HepG2 (cell line): ENCODE data around the gene GHRH. TPM values are rescaled to one million over a fixed set of nuclear protein-coding genes. Genes with fewer than 3 reads are reported as not detected.

Experiments
- CBX5 ChIP-seq: sonication (generic); formaldehyde crosslinking; IDR thresholded peaks from 2 replicates; pipeline ENCODE4 v1.4.0; 2020; ENCODE audit warnings: missing genetic modification reagents, borderline replicate concordance
- DR1 ChIP-seq: sonication (generic); formaldehyde crosslinking; IDR thresholded peaks from 2 replicates; pipeline ENCODE4 v1.8.0; 2021; ENCODE audit warnings: mild to moderate bottlenecking, missing genetic modification reagents, inconsistent platforms
- HDAC6 ChIP-seq: fragments of 200-600 bp; sonication (generic); IDR thresholded peaks from 2 replicates; pipeline ENCODE4 v1.7.0; 2017; ENCODE audit warnings: mild to moderate bottlenecking, antibody characterized with exemption, low read length, low read depth
- KLF12 ChIP-seq: sonication (generic); formaldehyde crosslinking; IDR thresholded peaks from 2 replicates; pipeline ENCODE4 v1.4.0; 2020; ENCODE audit warnings: missing genetic modification reagents, borderline replicate concordance
- MATR3 ChIP-seq: sonication (generic); formaldehyde crosslinking; IDR thresholded peaks from 2 replicates; pipeline ENCODE4 v1.4.0; 2020; ENCODE audit warnings: missing genetic modification reagents
- NFE2L1 ChIP-seq: sonication (generic); formaldehyde crosslinking; IDR thresholded peaks from 2 replicates; pipeline ENCODE4 v1.4.0; 2020; ENCODE audit warnings: missing genetic modification reagents, mild to moderate bottlenecking, borderline replicate concordance
- PHB2 ChIP-seq: fragments of 450-650 bp; IDR thresholded peaks from 2 replicates; pipeline ENCODE4 v1.6.1; 2018; ENCODE audit not compliant: partially characterized antibody
- SMAD1 ChIP-seq: sonication (generic); formaldehyde crosslinking; IDR thresholded peaks from 2 replicates; pipeline ENCODE4 v1.4.0; 2020; ENCODE audit warnings: missing genetic modification reagents, low read depth, mild to moderate bottlenecking, borderline replicate concordance
- SMARCE1 ChIP-seq: fragments of 450-650 bp; IDR thresholded peaks from 2 replicates; pipeline ENCODE4 v1.6.1; 2017; ENCODE audit warnings: borderline replicate concordance
- TEAD2 ChIP-seq: sonication (generic); formaldehyde crosslinking; IDR thresholded peaks from 2 replicates; pipeline ENCODE4 v1.9.0; 2021; ENCODE audit warnings: missing genetic modification reagents
- THAP11 ChIP-seq: IDR thresholded peaks from 2 replicates; pipeline ENCODE4 v1.6.1; 2016; ENCODE audit warnings: missing biosample characterization, missing genetic modification reagents
- TOPORS ChIP-seq: sonication (generic); formaldehyde crosslinking; IDR thresholded peaks from 2 replicates; pipeline ENCODE4 v1.8.0; 2023; ENCODE audit warnings: mild to moderate bottlenecking, missing genetic modification reagents
- XBP1 ChIP-seq: sonication (generic); formaldehyde crosslinking; IDR thresholded peaks from 2 replicates; pipeline ENCODE4 v1.5.0; 2020; ENCODE audit warnings: missing genetic modification reagents
- ZNF256 ChIP-seq: sonication (generic); formaldehyde crosslinking; conservative IDR thresholded peaks from 2 replicates; pipeline ENCODE4 v1.4.0; 2020; ENCODE audit warnings: missing genetic modification reagents
- ZNF337 ChIP-seq: sonication (generic); formaldehyde crosslinking; IDR thresholded peaks from 2 replicates; pipeline ENCODE4 v1.5.1; 2020; ENCODE audit warnings: missing genetic modification reagents, low read depth, mild to moderate bottlenecking, borderline replicate concordance
- ZNF501 ChIP-seq: sonication (generic); formaldehyde crosslinking; IDR thresholded peaks from 2 replicates; pipeline ENCODE4 v1.5.1; 2020; ENCODE audit warnings: mild to moderate bottlenecking, moderate library complexity, missing genetic modification reagents
- ZNF557 ChIP-seq: sonication (generic); formaldehyde crosslinking; IDR thresholded peaks from 2 replicates; pipeline ENCODE4 v1.4.0; 2020; ENCODE audit warnings: missing genetic modification reagents
- ZNF605 ChIP-seq: sonication (generic); formaldehyde crosslinking; IDR thresholded peaks from 2 replicates; pipeline ENCODE4 v1.8.0; 2022; ENCODE audit warnings: mild to moderate bottlenecking, missing genetic modification reagents
- ZNF607 ChIP-seq: sonication (generic); formaldehyde crosslinking; IDR thresholded peaks from 2 replicates; pipeline ENCODE4 v1.5.1; 2020; ENCODE audit warnings: missing genetic modification reagents, mild to moderate bottlenecking, borderline replicate concordance
- ZNF737 ChIP-seq: sonication (generic); formaldehyde crosslinking; IDR thresholded peaks from 2 replicates; pipeline ENCODE4 v1.5.0; 2020; ENCODE audit warnings: missing genetic modification reagents, mild to moderate bottlenecking, borderline replicate concordance
- polyA plus RNA-seq, 8 experiments: library from polyadenylated mRNA; depleted of rRNA in 3 of 8; stranded (reverse) in 7 of 8; unstranded in 1 of 8; fragments of >200 nt; fragmentation: Illumina TruSeq in 4 of 8; extraction: Trizol in 4 of 8; gene quantifications; 2 replicates each; pipeline versions ENCODE4 v1.2.1 to v1.2.3, GENCODE V29; 2011 to 2016; ENCODE audit warnings: low read depth in 4 of 8, missing spikeins in 1 of 8, mixed read lengths in 1 of 8; ENCODE audit not compliant: insufficient read depth in 1 of 8
- total RNA-seq, 5 experiments: library from RNA; depleted of rRNA; stranded (reverse); fragments of >200 nt; fragmentation: Illumina TruSeq; extraction: Trizol; gene quantifications; 2 replicates each; pipeline ENCODE4 v1.2.3, GENCODE V29; 2016; ENCODE audit warnings: low read depth in 1 of 5
- TF ChIP-seq, protein P1 (sequence below), 2 experiments: IDR thresholded peaks; 2 replicates each; pipeline ENCODE4 v1.6.1; 2011 to 2012; ENCODE audit warnings: low read length in 2 of 2, borderline replicate concordance in 1 of 2, low read depth in 1 of 2, mild to moderate bottlenecking in 1 of 2, moderate library complexity in 1 of 2
- TF ChIP-seq, protein P2 (sequence below): sonication (generic); formaldehyde crosslinking; IDR thresholded peaks from 2 replicates; pipeline ENCODE4 v1.4.0; 2020; ENCODE audit warnings: missing genetic modification reagents
- TF ChIP-seq, protein P3 (sequence below): sonication (generic); formaldehyde crosslinking; IDR thresholded peaks from 2 replicates; pipeline ENCODE4 v1.4.0; 2020; ENCODE audit warnings: mild to moderate bottlenecking, missing genetic modification reagents

The GHRH gene
- total and polyA plus RNA-seq, 2 of the 13 experiments (the other 11 are each of a cell fraction or from before 2014, with no cell fraction given) = not detected

DNA sequence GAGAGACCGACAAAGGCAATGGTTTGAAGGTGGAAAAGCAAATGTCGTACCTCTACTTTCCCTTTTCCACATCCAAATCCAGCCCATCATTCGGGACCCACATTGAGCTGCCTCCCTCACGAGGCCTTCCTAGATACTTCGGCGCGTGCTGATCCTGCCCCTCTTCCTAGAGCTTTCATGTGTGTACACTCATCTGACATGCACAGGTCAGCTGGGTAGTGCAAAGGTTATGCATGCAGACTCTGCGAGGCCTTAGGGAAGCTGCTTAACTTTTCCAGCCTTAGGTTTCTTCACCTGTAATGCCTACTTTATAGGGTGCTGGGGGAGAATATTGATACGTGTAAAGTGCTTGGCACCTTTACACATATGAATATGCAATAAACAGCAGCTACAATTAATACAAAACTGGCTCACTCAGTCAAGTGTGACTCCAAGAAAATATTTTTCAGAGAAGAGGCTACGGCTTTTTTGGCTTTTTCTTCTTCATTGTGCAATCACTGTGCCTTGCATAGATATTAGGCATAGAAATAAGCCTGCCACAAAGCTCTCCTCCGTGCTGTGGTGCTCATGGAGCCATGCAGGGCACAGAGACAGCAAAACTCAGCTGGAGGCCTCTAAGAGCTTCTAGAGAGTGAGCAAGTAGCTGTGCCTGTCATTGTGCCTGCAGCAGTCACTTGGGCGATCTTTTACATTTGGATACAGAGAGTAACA is 24.2 kb upstream of the GHRH start (continued):
- TF ChIP-seq, protein P1, sequence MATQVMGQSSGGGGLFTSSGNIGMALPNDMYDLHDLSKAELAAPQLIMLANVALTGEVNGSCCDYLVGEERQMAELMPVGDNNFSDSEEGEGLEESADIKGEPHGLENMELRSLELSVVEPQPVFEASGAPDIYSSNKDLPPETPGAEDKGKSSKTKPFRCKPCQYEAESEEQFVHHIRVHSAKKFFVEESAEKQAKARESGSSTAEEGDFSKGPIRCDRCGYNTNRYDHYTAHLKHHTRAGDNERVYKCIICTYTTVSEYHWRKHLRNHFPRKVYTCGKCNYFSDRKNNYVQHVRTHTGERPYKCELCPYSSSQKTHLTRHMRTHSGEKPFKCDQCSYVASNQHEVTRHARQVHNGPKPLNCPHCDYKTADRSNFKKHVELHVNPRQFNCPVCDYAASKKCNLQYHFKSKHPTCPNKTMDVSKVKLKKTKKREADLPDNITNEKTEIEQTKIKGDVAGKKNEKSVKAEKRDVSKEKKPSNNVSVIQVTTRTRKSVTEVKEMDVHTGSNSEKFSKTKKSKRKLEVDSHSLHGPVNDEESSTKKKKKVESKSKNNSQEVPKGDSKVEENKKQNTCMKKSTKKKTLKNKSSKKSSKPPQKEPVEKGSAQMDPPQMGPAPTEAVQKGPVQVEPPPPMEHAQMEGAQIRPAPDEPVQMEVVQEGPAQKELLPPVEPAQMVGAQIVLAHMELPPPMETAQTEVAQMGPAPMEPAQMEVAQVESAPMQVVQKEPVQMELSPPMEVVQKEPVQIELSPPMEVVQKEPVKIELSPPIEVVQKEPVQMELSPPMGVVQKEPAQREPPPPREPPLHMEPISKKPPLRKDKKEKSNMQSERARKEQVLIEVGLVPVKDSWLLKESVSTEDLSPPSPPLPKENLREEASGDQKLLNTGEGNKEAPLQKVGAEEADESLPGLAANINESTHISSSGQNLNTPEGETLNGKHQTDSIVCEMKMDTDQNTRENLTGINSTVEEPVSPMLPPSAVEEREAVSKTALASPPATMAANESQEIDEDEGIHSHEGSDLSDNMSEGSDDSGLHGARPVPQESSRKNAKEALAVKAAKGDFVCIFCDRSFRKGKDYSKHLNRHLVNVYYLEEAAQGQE (IDR thresholded peaks at IDR 0.05; ENCODE audit: borderline replicate concordance in 1 of 2, low read depth in 1 of 2, low read length in 2 of 2) = peak in 1 of 2 experiments; percentile 44; a peak in 1 of 4 replicates
- no peak for TF ChIP-seq SMARCE1
- TF ChIP-seq ZNF737 (CRISPR knock-in tag) = no peak
- no peak for TF ChIP-seq XBP1 (CRISPR knock-in tag)
- TF ChIP-seq, protein P2, sequence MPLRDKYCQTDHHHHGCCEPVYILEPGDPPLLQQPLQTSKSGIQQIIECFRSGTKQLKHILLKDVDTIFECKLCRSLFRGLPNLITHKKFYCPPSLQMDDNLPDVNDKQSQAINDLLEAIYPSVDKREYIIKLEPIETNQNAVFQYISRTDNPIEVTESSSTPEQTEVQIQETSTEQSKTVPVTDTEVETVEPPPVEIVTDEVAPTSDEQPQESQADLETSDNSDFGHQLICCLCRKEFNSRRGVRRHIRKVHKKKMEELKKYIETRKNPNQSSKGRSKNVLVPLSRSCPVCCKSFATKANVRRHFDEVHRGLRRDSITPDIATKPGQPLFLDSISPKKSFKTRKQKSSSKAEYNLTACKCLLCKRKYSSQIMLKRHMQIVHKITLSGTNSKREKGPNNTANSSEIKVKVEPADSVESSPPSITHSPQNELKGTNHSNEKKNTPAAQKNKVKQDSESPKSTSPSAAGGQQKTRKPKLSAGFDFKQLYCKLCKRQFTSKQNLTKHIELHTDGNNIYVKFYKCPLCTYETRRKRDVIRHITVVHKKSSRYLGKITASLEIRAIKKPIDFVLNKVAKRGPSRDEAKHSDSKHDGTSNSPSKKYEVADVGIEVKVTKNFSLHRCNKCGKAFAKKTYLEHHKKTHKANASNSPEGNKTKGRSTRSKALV (CRISPR knock-in tag) = peak; percentile 48; the same call in 1 of the 2 replicates
- no peak for TF ChIP-seq SMAD1 (CRISPR knock-in tag)
- 0 out of 2 replicates have a peak, but pooled peaks have one; percentile 18 for TF ChIP-seq ZNF607 (CRISPR knock-in tag)
- 0 out of 2 replicates have a peak, but pooled peaks have one; percentile 21 for TF ChIP-seq ZNF605 (CRISPR knock-in tag)
- no peak for TF ChIP-seq MATR3
- peak; percentile 71; the same call in 1 of the 2 replicates for TF ChIP-seq TOPORS (CRISPR knock-in tag)
- TF ChIP-seq ZNF256 (CRISPR knock-in tag) = no peak
- peak; percentile 80; the same call in 1 of the 2 replicates for TF ChIP-seq ZNF557 (CRISPR knock-in tag)
- TF ChIP-seq PHB2 = no peak
- TF ChIP-seq DR1 (CRISPR knock-in tag) = no peak
- TF ChIP-seq, protein P3, sequence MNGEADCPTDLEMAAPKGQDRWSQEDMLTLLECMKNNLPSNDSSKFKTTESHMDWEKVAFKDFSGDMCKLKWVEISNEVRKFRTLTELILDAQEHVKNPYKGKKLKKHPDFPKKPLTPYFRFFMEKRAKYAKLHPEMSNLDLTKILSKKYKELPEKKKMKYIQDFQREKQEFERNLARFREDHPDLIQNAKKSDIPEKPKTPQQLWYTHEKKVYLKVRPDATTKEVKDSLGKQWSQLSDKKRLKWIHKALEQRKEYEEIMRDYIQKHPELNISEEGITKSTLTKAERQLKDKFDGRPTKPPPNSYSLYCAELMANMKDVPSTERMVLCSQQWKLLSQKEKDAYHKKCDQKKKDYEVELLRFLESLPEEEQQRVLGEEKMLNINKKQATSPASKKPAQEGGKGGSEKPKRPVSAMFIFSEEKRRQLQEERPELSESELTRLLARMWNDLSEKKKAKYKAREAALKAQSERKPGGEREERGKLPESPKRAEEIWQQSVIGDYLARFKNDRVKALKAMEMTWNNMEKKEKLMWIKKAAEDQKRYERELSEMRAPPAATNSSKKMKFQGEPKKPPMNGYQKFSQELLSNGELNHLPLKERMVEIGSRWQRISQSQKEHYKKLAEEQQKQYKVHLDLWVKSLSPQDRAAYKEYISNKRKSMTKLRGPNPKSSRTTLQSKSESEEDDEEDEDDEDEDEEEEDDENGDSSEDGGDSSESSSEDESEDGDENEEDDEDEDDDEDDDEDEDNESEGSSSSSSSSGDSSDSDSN (CRISPR knock-in tag) = peak; percentile 45; the same call in 1 of the 2 replicates
- peak; percentile 64; the same call in 1 of the 2 replicates for TF ChIP-seq CBX5 (CRISPR knock-in tag)
- TF ChIP-seq NFE2L1 (CRISPR knock-in tag) = no peak
- no peak for TF ChIP-seq HDAC6
- TF ChIP-seq KLF12 (CRISPR knock-in tag) = 0 out of 2 replicates have a peak, but pooled peaks have one; percentile 22
- peak; percentile 82 for TF ChIP-seq THAP11 (CRISPR knock-in tag)
- TF ChIP-seq ZNF501 = peak; percentile 58; the same call in 1 of the 2 replicates
- TF ChIP-seq ZNF337 (CRISPR knock-in tag) = no peak
- no peak for TF ChIP-seq TEAD2
